Stimulated activated naive CD8-positive, alpha-beta T cell treated with anti-CD3 and anti-CD28 coated beads, Interleukin-15, Interleukin-2, amounts not matched to agents 100 ng/mL and 50 ng/mL, for 24 hours (primary cell): ENCODE results near the gene MARCHF10.

ENCODE experiments used
- H3K27ac Mint-ChIP-seq: one replicate; pipeline ENCODE4 v1.8.0; 2021; ENCODE audit warnings: mild to moderate bottlenecking, mixed read lengths
- H3K27me3 Mint-ChIP-seq: one replicate; pipeline ENCODE4 v1.8.0; 2021; ENCODE audit warnings: mixed read lengths
- H3K36me3 Mint-ChIP-seq: one replicate; pipeline ENCODE4 v1.8.0; 2021; ENCODE audit warnings: low read depth, mixed read lengths
- H3K4me1 Mint-ChIP-seq: one replicate; pipeline ENCODE4 v1.8.0; 2021; ENCODE audit warnings: low read depth, mixed read lengths
- H3K4me3 Mint-ChIP-seq: one replicate; pipeline ENCODE4 v1.8.0; 2021; ENCODE audit warnings: mild to moderate bottlenecking, mixed read lengths
- H3K9me3 Mint-ChIP-seq: one replicate; pipeline ENCODE4 v1.8.0; 2021; ENCODE audit warnings: mixed read lengths

The MARCHF10 gene

GRCh38 chr17:62826956-62827355, 18.8 kb upstream of the MARCHF10 start:
- Mint-ChIP-seq H3K4me3 (no peak overlapping the region), H3K27ac (no peak overlapping the region), H3K36me3 (no peaks in the 10 kb centered on the region), H3K4me1 (no peaks in the 10 kb centered on the region), H3K9me3 (no peaks in the 10 kb centered on the region), H3K27me3 (no peaks in the 10 kb centered on the region)

- no peak overlapping the region for H3K4me3 Mint-ChIP-seq
- H3K27ac Mint-ChIP-seq, result no peak overlapping the region
- H3K36me3 Mint-ChIP-seq, result no peaks in the 10 kb centered on the region
- H3K9me3 Mint-ChIP-seq, result no peaks in the 10 kb centered on the region
- peaks cover 1% of the 10 kb centered on the region for H3K27me3 Mint-ChIP-seq
- H3K4me1 Mint-ChIP-seq, result no peaks in the 10 kb centered on the region
Observed at GRCh38 chr17:62825182-62825581, 17.1 kb upstream of the MARCHF10 start.

- H3K27ac Mint-ChIP-seq, result no peak overlapping the region
- no peaks in the 10 kb centered on the region for H3K4me1 Mint-ChIP-seq
Observed at GRCh38 chr17:62824290-62825131, 16.4 kb upstream of the MARCHF10 start.

GRCh38 chr17:62823111-62823893, 15.2 kb upstream of the MARCHF10 start:
- H3K27me3 Mint-ChIP-seq, result peaks cover 15% of the 10 kb centered on the region
- no peaks in the 10 kb centered on the region for H3K36me3 Mint-ChIP-seq
- H3K4me1 Mint-ChIP-seq, result no peaks in the 10 kb centered on the region
- H3K4me3 Mint-ChIP-seq, result no peak overlapping the region
- no peaks in the 10 kb centered on the region for H3K9me3 Mint-ChIP-seq
- no peak overlapping the region for H3K27ac Mint-ChIP-seq

More at GRCh38 chr17:62824290-62825131, 16.4 kb upstream of the MARCHF10 start:
- H3K27me3 Mint-ChIP-seq, result peaks cover 8% of the 10 kb centered on the region
- H3K4me3 Mint-ChIP-seq, result no peak overlapping the region
- H3K36me3 Mint-ChIP-seq, result no peaks in the 10 kb centered on the region
- H3K9me3 Mint-ChIP-seq, result no peaks in the 10 kb centered on the region

GRCh38 chr17:62822080-62822904, 14.2 kb upstream of the MARCHF10 start:
- Mint-ChIP-seq H3K9me3 (no peaks in the 10 kb centered on the region), H3K36me3 (no peaks in the 10 kb centered on the region), H3K4me1 (no peaks in the 10 kb centered on the region), H3K27me3 (peaks cover 15% of the 10 kb centered on the region), H3K4me3 (no peak overlapping the region), H3K27ac (no peak overlapping the region)

- H3K4me3 Mint-ChIP-seq, result no peak overlapping the region
- no peaks in the 10 kb centered on the region for H3K9me3 Mint-ChIP-seq
- no peaks in the 10 kb centered on the region for H3K36me3 Mint-ChIP-seq
- H3K4me1 Mint-ChIP-seq, result no peaks in the 10 kb centered on the region
- peaks cover 15% of the 10 kb centered on the region for H3K27me3 Mint-ChIP-seq
- H3K27ac Mint-ChIP-seq, result no peak overlapping the region
Observed at GRCh38 chr17:62821189-62822079, 13.3 kb upstream of the MARCHF10 start.

- peaks cover 20% of the 10 kb centered on the region for H3K27me3 Mint-ChIP-seq
- no peak overlapping the region for H3K27ac Mint-ChIP-seq
- H3K36me3 Mint-ChIP-seq, result no peaks in the 10 kb centered on the region
- H3K9me3 Mint-ChIP-seq, result peaks cover 3% of the 10 kb centered on the region
- no peaks in the 10 kb centered on the region for H3K4me1 Mint-ChIP-seq
- no peak overlapping the region for H3K4me3 Mint-ChIP-seq
Observed at GRCh38 chr17:62819511-62820221, 11.6 kb upstream of the MARCHF10 start.

- peaks cover 29% of the 10 kb centered on the region for H3K27me3 Mint-ChIP-seq
- no peaks in the 10 kb centered on the region for H3K36me3 Mint-ChIP-seq
- H3K27ac Mint-ChIP-seq, result no peak overlapping the region
- H3K4me1 Mint-ChIP-seq, result no peaks in the 10 kb centered on the region
- H3K4me3 Mint-ChIP-seq, result no peak overlapping the region
- H3K9me3 Mint-ChIP-seq, result peaks cover 12% of the 10 kb centered on the region
Observed at GRCh38 chr17:62818526-62818925, 10.4 kb upstream of the MARCHF10 start.

GRCh38 chr17:62816282-62816839, 8.2 kb upstream of the MARCHF10 start:
- Mint-ChIP-seq H3K36me3 (no peaks in the 10 kb centered on the region), H3K27me3 (peaks cover 30% of the 10 kb centered on the region), H3K27ac (no peak overlapping the region), H3K4me1 (no peaks in the 10 kb centered on the region), H3K9me3 (peaks cover 12% of the 10 kb centered on the region), H3K4me3 (no peak overlapping the region)

GRCh38 chr17:62809656-62810055, 1.5 kb upstream of the MARCHF10 start:
- no peaks in the 10 kb centered on the region for H3K36me3 Mint-ChIP-seq
- H3K4me3 Mint-ChIP-seq, result no peak overlapping the region
- H3K27ac Mint-ChIP-seq, result no peak overlapping the region
- peaks cover 37% of the 10 kb centered on the region for H3K27me3 Mint-ChIP-seq
- H3K4me1 Mint-ChIP-seq, result peaks cover 8% of the 10 kb centered on the region
- H3K9me3 Mint-ChIP-seq, result peaks cover 9% of the 10 kb centered on the region

- no peaks in the 10 kb centered on the region for H3K36me3 Mint-ChIP-seq
- no peak overlapping the region for H3K27ac Mint-ChIP-seq
Observed at GRCh38 chr17:62808576-62808970, 459 bp upstream of the MARCHF10 start.

GRCh38 chr17:62805234-62805633, 2.9 kb downstream of the MARCHF10 start:
- H3K4me3 Mint-ChIP-seq, result no peak overlapping the region
- H3K36me3 Mint-ChIP-seq, result no peaks in the 10 kb centered on the region
- peaks cover 8% of the 10 kb centered on the region for H3K4me1 Mint-ChIP-seq
- peaks cover 44% of the 10 kb centered on the region for H3K27me3 Mint-ChIP-seq
- H3K9me3 Mint-ChIP-seq, result no peaks in the 10 kb centered on the region
- no peak overlapping the region for H3K27ac Mint-ChIP-seq

More at GRCh38 chr17:62808576-62808970, 459 bp upstream of the MARCHF10 start:
- H3K9me3 Mint-ChIP-seq, result peaks cover under 1% of the 10 kb centered on the region
- H3K27me3 Mint-ChIP-seq, result peaks cover 35% of the 10 kb centered on the region
- H3K4me3 Mint-ChIP-seq, result no peak overlapping the region
- H3K4me1 Mint-ChIP-seq, result peaks cover 8% of the 10 kb centered on the region

- H3K36me3 Mint-ChIP-seq, result no peaks in the 10 kb centered on the region
- no peak overlapping the region for H3K4me3 Mint-ChIP-seq
- peaks cover 48% of the 10 kb centered on the region for H3K27me3 Mint-ChIP-seq
- H3K4me1 Mint-ChIP-seq, result peaks cover 8% of the 10 kb centered on the region
- H3K9me3 Mint-ChIP-seq, result no peaks in the 10 kb centered on the region
- H3K27ac Mint-ChIP-seq, result no peak overlapping the region
Observed at GRCh38 chr17:62804822-62805221, 3.3 kb downstream of the MARCHF10 start.
